Stimulated activated CD8-positive, alpha-beta memory T cell treated with anti-CD3 and anti-CD28 coated beads, Interleukin-15, amount 100 ng/mL, for 24 hours (primary cell): ENCODE measurements around the gene RIPK3.

Experiments
- DNase-seq: peaks from one replicate; pipeline ENCODE4 v3.0.0-alpha.2; 2020; ENCODE audit warnings: low read depth

Gene RIPK3

DNA sequence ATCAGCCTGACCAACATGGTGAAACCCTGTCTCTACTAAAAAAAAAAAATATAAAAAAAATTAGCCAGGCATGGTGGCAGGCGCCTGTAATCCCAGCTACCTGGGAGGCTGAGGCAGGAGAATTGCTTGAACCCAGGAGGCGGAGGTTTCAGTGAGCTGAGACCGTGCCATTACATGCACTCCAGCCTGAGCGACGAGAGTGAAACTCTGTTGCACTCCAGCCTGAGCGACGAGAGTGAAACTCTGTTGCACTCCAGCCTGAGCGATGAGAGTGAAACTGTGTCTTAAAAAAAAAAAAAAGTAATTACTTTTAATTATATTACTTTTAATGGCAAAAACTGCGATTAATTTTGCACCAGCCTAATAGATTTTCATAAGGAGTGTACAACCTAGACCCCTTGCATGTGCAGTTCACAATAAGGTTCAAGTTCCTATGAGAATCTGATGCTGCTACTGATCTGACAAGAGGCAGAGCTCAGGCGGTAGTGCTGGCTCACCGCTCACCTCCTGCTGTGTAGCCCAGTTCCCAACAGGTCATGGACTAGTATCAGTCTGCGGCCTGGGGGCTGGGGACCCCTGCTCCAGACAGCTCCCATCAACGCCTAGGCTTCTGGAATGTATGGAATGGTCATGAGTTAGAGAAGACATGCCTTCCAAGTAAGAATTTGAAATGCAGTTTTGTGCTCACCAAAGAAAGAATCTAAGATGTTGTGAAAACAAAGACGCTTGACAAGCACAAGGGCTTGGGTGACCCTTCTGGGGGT lies 18.4 kb downstream of the RIPK3 start:
- no peak for DNase-seq

DNA sequence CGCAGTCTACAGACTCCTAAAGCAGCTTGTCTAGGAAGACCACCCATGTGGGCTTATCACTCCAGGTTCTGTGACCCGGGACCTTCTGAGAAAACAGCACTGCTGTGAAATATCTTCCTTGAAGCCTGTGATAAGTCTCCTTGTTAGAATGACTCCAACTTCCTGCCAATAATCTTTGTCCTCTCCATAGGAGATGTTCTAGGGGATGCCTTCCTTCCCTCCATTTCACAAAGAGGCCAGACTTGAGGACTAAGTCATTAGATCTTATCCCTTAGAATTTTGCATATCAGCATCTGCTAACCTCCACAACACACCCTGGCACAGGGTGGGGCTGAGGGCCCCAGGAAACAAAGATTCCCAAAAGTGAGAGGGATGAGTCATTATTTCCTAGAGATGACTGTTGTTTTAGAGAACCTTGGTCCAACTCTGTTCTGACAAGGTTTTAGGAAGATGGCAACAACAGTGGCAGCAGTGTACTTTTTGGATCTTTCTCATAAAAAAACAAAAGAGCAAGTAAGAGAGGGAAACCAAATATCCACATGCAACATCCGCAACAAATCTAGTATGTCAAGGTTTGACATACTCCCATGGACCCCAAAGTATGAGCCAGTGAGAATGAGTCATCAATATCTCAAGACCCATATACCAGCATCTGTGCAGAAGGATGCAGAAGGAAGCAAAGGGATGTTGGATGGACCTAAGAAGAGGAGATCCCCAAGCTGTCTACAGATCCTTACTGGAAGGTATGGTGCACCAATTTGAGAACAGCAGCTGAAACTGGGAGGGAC lies 22.5 kb downstream of the RIPK3 start:
- no peak for DNase-seq

DNA sequence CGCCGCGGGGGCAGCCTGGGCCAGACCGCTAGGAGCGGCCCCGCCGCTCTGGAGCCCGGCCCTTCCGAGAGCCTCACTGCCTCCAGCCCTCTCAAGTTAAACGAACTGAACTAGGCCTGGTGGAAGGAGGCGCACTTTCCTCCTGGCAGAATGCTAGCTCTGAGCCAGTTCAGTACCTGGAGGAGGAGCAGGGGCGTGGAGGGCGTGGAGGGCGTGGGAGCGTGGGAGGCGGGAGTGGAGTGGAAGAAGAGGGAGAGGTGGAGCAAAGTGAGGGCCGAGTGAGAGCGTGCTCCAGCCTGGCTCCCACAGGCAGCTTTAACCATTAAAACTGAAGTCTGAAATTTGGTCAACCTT lies 23.2 kb downstream of the RIPK3 start:
- no peak for DNase-seq

- no peak for DNase-seq
Measured at GRCh38 chr14:24315807-24316596, 23.8 kb downstream of the RIPK3 start.

GRCh38 chr14:24315243-24315806 lies 24.5 kb downstream of the RIPK3 start:
- no peak for DNase-seq

- DNase-seq: no peak
Measured at GRCh38 chr14:24314377-24315193, 25.2 kb downstream of the RIPK3 start.

DNA sequence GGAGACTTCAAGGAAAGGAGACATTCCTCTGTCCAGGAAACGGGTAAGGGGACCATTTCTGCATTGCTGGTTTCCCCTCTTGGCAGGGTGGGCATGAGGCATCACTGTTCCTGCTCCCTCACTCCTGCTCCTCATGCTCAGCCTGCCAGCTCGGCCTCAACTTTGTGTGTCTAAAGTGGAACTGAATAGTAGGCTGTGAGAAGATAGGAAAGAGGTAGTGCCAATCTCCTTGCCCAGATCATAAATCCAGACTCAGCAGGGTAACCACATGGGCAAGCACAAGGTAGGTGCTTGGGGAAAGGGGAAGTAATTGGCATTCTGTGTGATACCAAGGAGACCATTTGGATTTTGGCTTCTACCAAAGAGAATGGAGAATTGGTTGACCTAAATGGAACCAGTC lies 25.9 kb downstream of the RIPK3 start:
- DNase-seq: no peak

DNA sequence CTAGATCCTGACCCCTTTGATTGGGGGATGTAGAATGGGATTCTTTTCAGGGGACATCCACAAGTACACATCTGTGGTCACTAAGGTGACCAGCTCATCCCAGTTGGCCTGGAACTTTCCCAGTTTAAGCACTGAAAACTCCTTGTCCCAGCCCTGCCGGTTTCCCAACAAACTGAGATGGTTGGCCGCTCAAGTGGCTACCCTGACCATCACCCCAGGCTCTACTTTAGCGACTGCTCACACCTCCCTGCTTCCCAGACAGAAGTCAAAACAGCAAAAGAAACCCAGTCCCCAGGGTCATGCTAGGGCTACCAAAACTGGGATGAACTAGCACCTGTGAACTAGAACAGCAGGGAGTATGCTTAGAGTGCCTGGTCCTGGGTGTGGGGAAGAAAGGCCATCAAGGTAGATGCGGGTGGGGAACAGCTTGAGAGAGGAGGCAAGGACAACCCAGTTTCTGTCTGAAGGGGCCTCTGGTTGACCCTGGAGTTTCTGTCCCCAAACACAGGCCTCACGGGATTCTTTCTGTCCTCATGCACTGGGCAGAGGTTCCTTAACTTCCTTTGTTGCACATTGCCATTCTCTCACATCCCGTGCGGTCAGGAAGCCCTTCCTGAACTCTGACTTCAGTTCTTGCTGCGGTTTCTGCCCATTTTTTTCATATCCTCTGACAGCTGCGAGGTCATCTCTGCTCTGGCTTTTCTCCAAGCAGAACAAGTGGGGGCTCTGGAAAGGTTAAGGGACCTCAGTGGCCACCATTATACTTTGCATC lies 26.9 kb downstream of the RIPK3 start:
- no peak for DNase-seq

GRCh38 chr14:24311837-24312615 lies 27.8 kb downstream of the RIPK3 start:
- DNase-seq: no peak

- DNase-seq: no peak
Measured at GRCh38 chr14:24310646-24311604, 28.9 kb downstream of the RIPK3 start, which contains the start of gene LTB4R. Gene LTB4R, plus strand, starts transcription at chr14:24311502. Its CDS starts 4,150 bp downstream, at chr14:24315652.

- DNase-seq: no peak
Measured at GRCh38 chr14:24310265-24310645, 29.5 kb downstream of the RIPK3 start.

- no peak for DNase-seq
Measured at GRCh38 chr14:24309538-24310264, 30.1 kb downstream of the RIPK3 start, which contains the start of gene LTB4R2. Gene LTB4R2, plus strand, starts transcription at chr14:24310140. Its CDS starts 525 bp downstream, at chr14:24310665.

- no peak for DNase-seq
Measured at GRCh38 chr14:24308342-24309124, 31.3 kb downstream of the RIPK3 start.

DNA sequence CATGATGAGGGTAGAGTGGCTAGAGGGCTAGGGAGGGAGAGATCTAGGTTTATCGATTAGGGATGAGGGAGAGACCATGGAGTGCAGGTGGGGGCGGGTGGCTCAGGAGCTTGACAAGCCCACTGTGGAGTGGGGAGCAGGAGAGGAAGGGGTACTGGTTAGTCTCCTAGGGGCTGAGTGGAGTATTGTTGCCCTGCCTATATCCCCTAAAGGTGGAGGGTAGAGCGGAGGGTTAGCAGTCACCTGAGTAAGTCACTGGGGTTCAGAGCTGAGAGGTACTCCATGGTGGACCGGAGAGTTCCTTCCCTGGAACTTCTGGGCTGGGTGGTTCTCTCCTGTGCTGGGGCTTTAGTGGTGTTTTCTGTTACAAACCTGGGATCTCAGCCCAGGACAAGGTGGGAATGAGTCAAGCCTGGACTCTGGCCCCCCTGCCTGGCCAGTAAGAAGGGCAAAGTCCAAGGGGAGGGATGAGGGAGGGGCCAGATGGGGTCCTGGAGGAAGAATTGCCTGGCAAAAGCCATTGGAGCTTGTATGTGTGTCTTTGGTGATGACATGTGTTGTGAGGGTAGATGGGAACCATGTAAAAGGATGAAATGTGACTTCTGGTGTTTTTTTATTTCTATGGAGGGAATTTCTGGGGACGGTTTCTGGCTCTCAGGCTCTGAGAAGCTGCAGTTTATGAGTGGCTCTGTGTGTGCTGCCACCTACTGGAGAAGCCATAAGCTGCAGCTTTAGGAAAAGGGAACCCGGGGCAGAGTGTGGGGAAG lies 32.0 kb downstream of the RIPK3 start, which contains the start of gene CIDEB:
Gene CIDEB (minus strand): TSS at position 403 of the 767 bp plus-strand sequence. CDS start 119 bp downstream, at position 284.
- DNase-seq: no peak

DNA sequence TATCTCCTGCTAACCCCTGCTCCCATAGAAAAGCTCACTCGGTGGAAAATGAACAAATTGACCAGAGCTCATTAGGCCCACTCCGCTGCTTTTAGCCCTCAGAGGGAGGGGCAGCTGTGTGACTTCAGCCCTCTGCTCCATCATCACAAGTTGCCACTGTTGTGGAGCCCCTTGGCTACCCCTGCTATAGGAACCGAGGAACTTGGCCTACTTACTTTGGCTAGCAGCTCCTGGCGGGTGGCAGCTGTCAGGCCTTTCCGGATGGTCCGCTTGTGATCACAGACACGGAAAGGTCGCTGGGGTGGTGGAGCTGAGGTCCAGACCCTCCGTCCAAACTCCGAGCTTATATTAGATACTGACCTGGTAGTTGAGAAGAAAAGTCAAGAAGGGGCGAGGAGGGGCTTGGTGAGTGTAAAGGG lies 32.6 kb downstream of the RIPK3 start:
- DNase-seq: no peak

GRCh38 chr14:24304019-24304387 lies 35.8 kb downstream of the RIPK3 start:
- no peak for DNase-seq
